MCF 10A (cell line): Measurements from ENCODE around the gene FPR3. TPM values are rescaled to one million over a fixed set of nuclear protein-coding genes. Genes with fewer than 3 reads are reported as not detected.

Experiments used
- BruUV-seq: library from RNA; stranded (reverse); fragments of 400-500 nt; replicated peaks from 2 replicates; lab custom pipeline; 2021; lab: Mats Ljungman, UMichigan
- CTCF ChIA-PET: fragments of 300-600 bp; sonication (Branson Sonifier 250); formaldehyde crosslinking; extraction: SDS; loops from one replicate; lab custom pipeline; 2021; ENCODE audit warnings: antibody characterized with exemption, inconsistent platforms; lab: Yijun Ruan, JAX
- POLR2A ChIA-PET: fragments of 300-600, 350-650 bp; sonication (Branson Sonifier 250); formaldehyde crosslinking; extraction: SDS; loops from one replicate; lab custom pipeline; 2020; ENCODE audit warnings: antibody characterized with exemption, inconsistent platforms; lab: Yijun Ruan, JAX
- DNase-seq: peaks from one replicate; pipeline ENCODE4 v3.0.0-alpha.2; 2018; ENCODE audit not compliant: unreplicated experiment
- H3K27ac Mint-ChIP-seq: one replicate; pipeline ENCODE4 v1.8.0; 2022; ENCODE audit warnings: mild to moderate bottlenecking, low read depth, mixed read lengths; ENCODE audit not compliant: unreplicated experiment
- H3K27me3 Mint-ChIP-seq: one replicate; pipeline ENCODE4 v1.8.0; 2022; ENCODE audit warnings: mixed read lengths; ENCODE audit not compliant: insufficient read depth, unreplicated experiment
- H3K36me3 Mint-ChIP-seq: one replicate; pipeline ENCODE4 v1.8.0; 2022; ENCODE audit warnings: mild to moderate bottlenecking, moderate library complexity, mixed read lengths; ENCODE audit not compliant: insufficient read depth, unreplicated experiment
- H3K4me1 Mint-ChIP-seq: one replicate; pipeline ENCODE4 v1.8.0; 2022; ENCODE audit warnings: mixed read lengths; ENCODE audit not compliant: insufficient read depth, unreplicated experiment
- H3K4me3 Mint-ChIP-seq: one replicate; pipeline ENCODE4 v1.8.0; 2022; ENCODE audit warnings: mild to moderate bottlenecking, moderate library complexity, mixed read lengths; ENCODE audit not compliant: unreplicated experiment
- H3K9me3 Mint-ChIP-seq: one replicate; pipeline ENCODE4 v1.8.0; 2022; ENCODE audit warnings: mixed read lengths; ENCODE audit not compliant: unreplicated experiment
- CTCF ChIP-seq: fragments of 200-600 bp; IDR thresholded peaks from one replicate; pipeline ENCODE4 v1.8.0; 2022; ENCODE audit warnings: antibody characterized with exemption, mild to moderate bottlenecking; ENCODE audit not compliant: unreplicated experiment
- intact Hi-C: fragments of 100-400 bp; cut with micrococcal nuclease; formaldehyde crosslinking; loops from 2 replicates; pipeline ENCODE4 v1.14.1; 2022
- total RNA-seq: library from RNA; stranded (reverse); gene quantifications from 2 replicates; pipeline ENCODE4 v1.2.3, GENCODE V29; 2022

FPR3 gene
- total RNA-seq, 1 experiment from 2014 or later: not detected

- no peak for TF ChIP-seq CTCF
- no TSS peak for BruUV-seq
- H3K9me3 Mint-ChIP-seq: no peaks in the 10 kb centered on the region
- peaks cover 26% of the 10 kb centered on the region for H3K4me1 Mint-ChIP-seq
- peaks cover 38% of the 10 kb centered on the region for H3K36me3 Mint-ChIP-seq
- ChIA-PET POLR2A (interaction anchor here (1.0 to 3.5 kb wide), 3 partner anchors 12 to 28 kb away, joined by 3 to 14 read pairs (median 3); no protein-coding TSS in a partner anchor), CTCF (interaction anchor here (0.6 to 3.1 kb wide), 2 partner anchors 27 to 278 kb away, joined by 3 to 17 read pairs; no protein-coding TSS in a partner anchor)
- peak; percentile 69 for DNase-seq
- intact Hi-C loops: loop anchor here (2.0 kb wide), 1 partner anchor 24 kb away; no protein-coding TSS in a partner anchor
- peak overlapping the region; percentile 96 for H3K27ac Mint-ChIP-seq
- no peaks in the 10 kb centered on the region for H3K27me3 Mint-ChIP-seq
- peak overlapping the region; percentile 84 for H3K4me3 Mint-ChIP-seq
These were observed 44.4 kb upstream of the FPR3 start for GRCh38 chr19:51750400-51751094.

GRCh38 chr19:51751655-51752054 lies 43.3 kb upstream of the FPR3 start, which contains the start of gene FPR1:
Gene FPR1 (minus strand): TSS chr19:51751878. CDS start chr19:51746994, 4,884 bp downstream.
- CTCF ChIA-PET: interaction anchor here (0.6 to 3.1 kb wide), 3 partner anchors 22 to 37 kb away, joined by 3 to 17 read pairs (median 4); no protein-coding TSS in a partner anchor
- BruUV-seq: no TSS peak
- TF ChIP-seq CTCF: no peak
- Mint-ChIP-seq H3K36me3 (peaks cover 30% of the 10 kb centered on the region), H3K4me1 (peaks cover 26% of the 10 kb centered on the region), H3K27ac (peak within 1 kb of the TSS; percentile 96), H3K4me3 (peak within 1 kb of the TSS; percentile 84), H3K9me3 (no peaks in the 10 kb centered on the region), H3K27me3 (no peaks in the 10 kb centered on the region)
- intact Hi-C loops: loop anchor here (2.0 kb wide), 1 partner anchor 25 kb away; no protein-coding TSS in a partner anchor
- peak; percentile 63 for DNase-seq
- POLR2A ChIA-PET: interaction anchor here (1.0 to 3.5 kb wide), 3 partner anchors 25 to 41 kb away, joined by 3 to 14 read pairs (median 4); no protein-coding TSS in a partner anchor

GRCh38 chr19:51754109-51754508 lies 40.8 kb upstream of the FPR3 start:
- Mint-ChIP-seq H3K27ac (no peak overlapping the region), H3K36me3 (peaks cover 10% of the 10 kb centered on the region), H3K9me3 (no peaks in the 10 kb centered on the region), H3K27me3 (no peaks in the 10 kb centered on the region), H3K4me1 (peaks cover 23% of the 10 kb centered on the region), H3K4me3 (no peak overlapping the region)
- intact Hi-C loops: no loop called here
- POLR2A ChIA-PET: no interaction called here
- no TSS peak for BruUV-seq
- no peak for TF ChIP-seq CTCF
- no peak for DNase-seq
- CTCF ChIA-PET: interaction anchor here (0.7 kb wide), 1 partner anchor 9 kb away, joined by 3 read pairs; no protein-coding TSS in a partner anchor

DNA sequence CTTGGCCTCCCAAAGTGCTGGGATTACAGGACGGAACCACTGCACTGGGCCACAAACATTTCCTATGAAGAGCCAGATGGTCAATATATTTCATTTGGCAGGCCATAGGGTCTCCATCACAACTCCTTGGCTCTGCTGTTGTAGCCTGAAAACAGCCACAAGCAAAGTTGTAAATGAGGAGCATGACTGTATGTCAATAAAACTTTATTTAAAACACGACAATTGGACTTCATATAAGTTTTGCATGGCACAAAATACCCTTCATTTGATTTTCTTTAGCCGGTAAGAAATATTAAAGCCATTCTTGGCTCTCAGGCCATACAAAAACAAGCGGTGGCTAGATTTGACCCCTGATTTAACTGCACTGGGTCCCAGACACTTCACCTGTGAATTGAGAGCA lies 40.2 kb upstream of the FPR3 start:
- no peak for DNase-seq
- Mint-ChIP-seq H3K4me3 (no peak overlapping the region), H3K27me3 (no peaks in the 10 kb centered on the region), H3K27ac (no peak overlapping the region), H3K4me1 (peaks cover 20% of the 10 kb centered on the region), H3K36me3 (peaks cover 4% of the 10 kb centered on the region), H3K9me3 (no peaks in the 10 kb centered on the region)
- TF ChIP-seq CTCF: no peak
- POLR2A ChIA-PET: no interaction called here
- intact Hi-C loops: no loop called here
- no TSS peak for BruUV-seq
- CTCF ChIA-PET: interaction anchor here (0.7 kb wide), 1 partner anchor 8 kb away, joined by 3 read pairs; no protein-coding TSS in a partner anchor
